Kidney epithelial cell (primary cell): ENCODE results near the gene TRPC4AP. TPM values are rescaled to one million over a fixed set of nuclear protein-coding genes. Genes with fewer than 3 reads are reported as not detected.
A peak's percentile ranks its signal among the peaks of the same experiment; 100 is the strongest.

Experiments
- DNase-seq: peaks from one replicate; pipeline ENCODE4 v3.0.0-alpha.2; 2010; ENCODE audit warnings: low read depth
- H3K27me3 ChIP-seq: 2 replicates; pipeline ENCODE4 v1.6.0; 2011; ENCODE audit warnings: low read length; ENCODE audit not compliant: control insufficient read depth, insufficient read depth
- H3K36me3 ChIP-seq: 2 replicates; pipeline ENCODE4 v1.5.1; 2011; ENCODE audit warnings: low read length; ENCODE audit not compliant: control insufficient read depth, insufficient read depth
- H3K4me3 ChIP-seq: 2 replicates; pipeline ENCODE4 v1.5.1; 2011; ENCODE audit warnings: low read depth, mild to moderate bottlenecking, control low read depth, low read length
- total RNA-seq: library from RNA; depleted of rRNA; stranded (reverse); fragments of >200 nt; gene quantifications from 2 replicates; pipeline ENCODE4 v1.2.3, GENCODE V29; 2015
- TF ChIP-seq, protein P1 (sequence below): IDR thresholded peaks from 2 replicates; pipeline ENCODE4 v1.5.1; 2011; ENCODE audit warnings: mild to moderate bottlenecking, moderate library complexity, low read length, control low read depth, inconsistent platforms; ENCODE audit not compliant: insufficient read depth, poor library complexity, severe bottlenecking

The TRPC4AP gene
- total RNA-seq, 1 donor from 2014 or later = 78.8 TPM

DNA sequence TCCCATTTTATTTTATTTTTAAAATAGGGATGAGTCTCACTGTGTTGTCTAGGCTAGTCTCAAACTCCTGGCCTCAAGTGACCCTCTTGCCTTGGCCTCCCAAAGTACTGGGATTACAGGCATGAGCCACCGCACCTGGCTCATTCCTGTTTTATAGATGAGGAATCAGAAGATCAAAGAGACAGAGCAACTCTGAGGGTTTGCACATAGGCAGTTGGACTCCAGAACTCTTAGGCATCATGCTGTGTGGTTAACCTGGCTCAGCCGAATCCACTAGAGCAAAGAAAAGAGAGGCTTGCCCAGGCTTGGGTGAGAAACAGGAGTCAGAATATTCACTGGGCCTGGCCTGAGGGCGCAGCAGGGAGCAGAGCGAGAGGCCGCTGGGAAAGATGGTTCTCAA, 127.6 kb downstream of the TRPC4AP start:
- TF ChIP-seq, protein P1, sequence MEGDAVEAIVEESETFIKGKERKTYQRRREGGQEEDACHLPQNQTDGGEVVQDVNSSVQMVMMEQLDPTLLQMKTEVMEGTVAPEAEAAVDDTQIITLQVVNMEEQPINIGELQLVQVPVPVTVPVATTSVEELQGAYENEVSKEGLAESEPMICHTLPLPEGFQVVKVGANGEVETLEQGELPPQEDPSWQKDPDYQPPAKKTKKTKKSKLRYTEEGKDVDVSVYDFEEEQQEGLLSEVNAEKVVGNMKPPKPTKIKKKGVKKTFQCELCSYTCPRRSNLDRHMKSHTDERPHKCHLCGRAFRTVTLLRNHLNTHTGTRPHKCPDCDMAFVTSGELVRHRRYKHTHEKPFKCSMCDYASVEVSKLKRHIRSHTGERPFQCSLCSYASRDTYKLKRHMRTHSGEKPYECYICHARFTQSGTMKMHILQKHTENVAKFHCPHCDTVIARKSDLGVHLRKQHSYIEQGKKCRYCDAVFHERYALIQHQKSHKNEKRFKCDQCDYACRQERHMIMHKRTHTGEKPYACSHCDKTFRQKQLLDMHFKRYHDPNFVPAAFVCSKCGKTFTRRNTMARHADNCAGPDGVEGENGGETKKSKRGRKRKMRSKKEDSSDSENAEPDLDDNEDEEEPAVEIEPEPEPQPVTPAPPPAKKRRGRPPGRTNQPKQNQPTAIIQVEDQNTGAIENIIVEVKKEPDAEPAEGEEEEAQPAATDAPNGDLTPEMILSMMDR = no peak
- Histone ChIP-seq H3K27me3 (no peaks in the 10 kb centered on the region), H3K36me3 (no peaks in the 10 kb centered on the region), H3K4me3 (no peak overlapping the region)
- DNase-seq = no peak

DNA sequence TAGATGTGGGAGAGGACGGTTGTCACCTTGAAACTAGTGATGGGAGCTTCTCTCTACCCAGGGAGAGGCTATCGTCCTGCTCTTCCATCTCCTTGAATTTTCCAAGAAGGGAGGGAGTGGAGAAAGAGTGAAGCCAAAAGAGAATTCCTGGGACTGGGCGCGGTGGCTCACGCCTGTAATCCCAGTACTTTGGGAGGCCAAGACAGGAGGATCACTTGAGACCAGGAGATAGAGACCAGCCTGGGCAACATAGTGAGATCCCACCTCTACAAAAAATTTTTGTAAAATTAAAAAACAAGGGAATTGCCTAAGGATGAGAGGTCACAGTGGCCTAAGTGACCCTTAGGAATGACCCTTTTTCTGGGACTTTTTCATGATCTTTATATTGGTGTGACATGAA, 128.1 kb downstream of the TRPC4AP start:
- TF ChIP-seq, protein P1 = no peak

DNA sequence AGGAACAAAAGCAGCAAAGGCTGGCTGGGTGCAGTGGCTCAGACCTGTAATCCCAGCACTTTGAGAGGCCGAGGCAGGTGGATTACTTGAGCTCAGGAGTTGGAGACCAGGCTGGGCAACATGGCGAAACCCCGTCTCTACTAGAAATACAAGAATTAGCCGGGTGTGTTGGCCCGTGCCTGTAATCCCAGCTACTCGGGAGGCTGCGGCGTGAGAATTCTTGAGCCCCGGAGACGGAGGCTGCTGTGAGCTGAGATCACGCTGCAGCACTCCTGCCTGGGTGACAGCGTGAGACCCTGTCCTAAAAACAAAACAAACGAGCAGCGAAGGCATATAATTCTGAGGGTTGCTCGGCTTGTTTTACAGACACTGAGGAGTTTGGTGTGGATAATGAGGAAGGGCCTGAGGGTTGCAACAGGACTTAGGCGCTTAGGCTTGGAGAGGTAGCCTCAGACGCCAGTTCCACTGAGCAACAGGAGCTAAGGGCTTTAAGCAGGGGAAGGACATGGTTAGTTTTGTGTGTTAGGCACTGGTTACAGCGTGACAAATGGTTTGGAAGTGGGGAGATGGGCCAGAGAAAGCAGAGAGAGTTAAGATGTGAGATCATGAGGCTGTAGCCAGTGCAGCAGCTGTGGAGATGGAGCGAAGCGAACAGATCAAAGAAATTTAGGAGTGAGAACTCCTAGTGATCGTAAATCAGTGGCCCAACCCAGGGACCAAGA, 135.7 kb downstream of the TRPC4AP start:
- no peaks in the 10 kb centered on the region for H3K36me3 ChIP-seq
- no peaks in the 10 kb centered on the region for H3K27me3 ChIP-seq
- H3K4me3 ChIP-seq = no peak overlapping the region
- DNase-seq = no peak
- TF ChIP-seq, protein P1 = no peak

More for the DNA sequence above, 128.1 kb downstream of the TRPC4AP start:
- no peaks in the 10 kb centered on the region for H3K36me3 ChIP-seq
- H3K27me3 ChIP-seq = no peaks in the 10 kb centered on the region
- H3K4me3 ChIP-seq = no peak overlapping the region
- no peak for DNase-seq

DNA sequence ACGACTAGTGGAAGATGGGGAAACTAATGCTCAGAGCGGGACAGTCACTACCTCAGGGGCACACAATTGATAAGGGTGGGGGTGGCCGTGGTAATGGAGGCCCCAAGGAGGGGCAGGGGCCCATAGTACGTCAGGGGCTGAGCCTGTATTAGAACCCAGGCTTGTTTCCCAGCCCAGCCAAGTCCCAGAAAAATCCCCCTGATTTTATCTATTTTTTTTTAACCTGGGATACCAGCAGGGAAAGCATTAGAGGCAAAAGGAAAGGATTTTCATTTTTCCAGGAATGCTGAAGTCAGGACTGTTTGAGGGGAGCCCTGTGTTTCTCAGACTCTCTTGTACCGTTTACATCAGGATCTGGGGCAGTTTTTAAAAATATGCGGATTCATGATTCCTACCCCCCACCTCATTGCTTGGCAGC, 136.6 kb downstream of the TRPC4AP start:
- peak overlapping the region; percentile 67 for H3K4me3 ChIP-seq
- no peaks in the 10 kb centered on the region for H3K36me3 ChIP-seq
- H3K27me3 ChIP-seq = no peaks in the 10 kb centered on the region
- TF ChIP-seq, protein P1 = no peak
- DNase-seq = no peak

DNA sequence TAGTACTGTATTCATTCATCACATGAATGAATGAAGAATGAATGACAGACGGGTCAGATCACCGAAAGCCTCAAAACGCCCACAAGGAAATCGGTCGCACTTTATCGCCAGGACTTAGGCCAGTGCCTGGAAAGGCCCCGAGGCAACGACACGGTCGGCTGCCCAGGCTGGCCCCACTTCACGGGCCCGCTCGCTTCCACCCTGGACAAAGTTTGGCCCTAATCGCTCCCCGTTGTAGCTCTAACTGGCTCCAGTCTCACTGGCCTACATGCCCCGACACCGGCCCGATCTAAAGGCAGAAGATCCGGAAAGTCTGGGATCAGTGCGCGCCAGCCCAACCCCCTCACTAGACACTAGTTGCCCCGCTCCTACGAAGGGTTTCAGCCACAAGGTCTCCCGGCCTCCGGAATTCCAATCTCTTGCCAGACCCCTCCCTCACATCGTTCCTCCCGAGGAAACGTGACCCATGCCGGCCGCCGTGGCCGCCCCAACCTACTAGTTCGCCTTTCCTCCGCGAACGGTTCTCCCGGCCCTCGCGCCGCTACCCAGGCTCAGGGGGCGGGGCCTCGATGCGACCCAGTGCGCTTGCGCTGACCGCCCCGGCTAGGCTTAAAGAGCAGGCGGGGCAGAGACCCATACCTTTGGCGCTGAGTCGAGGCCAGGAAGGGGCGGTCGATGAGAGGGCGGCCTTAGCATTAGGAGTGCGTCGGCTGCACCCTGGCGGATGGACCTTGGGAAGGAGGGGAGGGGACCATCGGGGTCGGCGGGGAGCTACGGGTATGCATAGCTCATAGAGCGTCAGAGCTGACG, 137.2 kb downstream of the TRPC4AP start, which contains the start of the genes GSS and MYH7B:
GSS (minus strand) TSS at position 576 of the 810 bp plus-strand sequence. CDS start 3,954 bp downstream, outside the sequence.
MYH7B (plus strand) TSS at position 638 of the 810 bp plus-strand sequence. CDS start 22,138 bp downstream, outside the sequence.
- no peak for DNase-seq
- Histone ChIP-seq H3K27me3 (no peaks in the 10 kb centered on the region), H3K4me3 (peak within 1 kb of the TSS; percentile 67), H3K36me3 (no peaks in the 10 kb centered on the region)
- TF ChIP-seq, protein P1 = peak; percentile 60
